ENCODE measurements around the gene NFASC.

Gene NFASC

DNA sequence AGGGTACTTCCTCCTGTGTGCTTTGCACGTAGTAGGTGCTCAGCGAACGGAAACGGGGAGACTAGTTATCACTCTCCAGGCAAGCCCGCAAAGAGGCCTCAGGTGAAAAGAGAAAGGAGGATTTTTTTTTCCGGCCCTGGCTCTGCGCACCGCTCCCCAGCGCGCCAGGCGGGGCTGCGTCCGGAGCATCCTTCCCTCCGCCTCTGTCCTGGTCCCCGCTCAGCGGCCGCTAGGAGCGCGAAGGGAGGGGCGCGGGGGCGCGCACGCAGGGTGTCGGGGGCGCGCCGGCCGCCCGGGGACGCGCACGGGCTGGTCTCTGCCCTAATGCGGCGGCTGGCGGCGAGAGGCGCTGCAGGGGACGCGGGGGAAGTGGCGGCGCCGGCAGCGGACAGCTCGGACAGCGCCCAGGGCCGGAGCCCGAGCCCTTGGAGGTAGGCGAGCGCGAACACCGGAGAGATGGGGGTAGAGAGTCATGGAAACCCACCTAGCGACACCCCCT lies 42.3 kb upstream of the NFASC start:
- TF ChIP-seq, protein P1, sequence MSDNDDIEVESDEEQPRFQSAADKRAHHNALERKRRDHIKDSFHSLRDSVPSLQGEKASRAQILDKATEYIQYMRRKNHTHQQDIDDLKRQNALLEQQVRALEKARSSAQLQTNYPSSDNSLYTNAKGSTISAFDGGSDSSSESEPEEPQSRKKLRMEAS (IDR thresholded peaks at IDR 0.05) = no peak
- TF ChIP-seq, protein P2, sequence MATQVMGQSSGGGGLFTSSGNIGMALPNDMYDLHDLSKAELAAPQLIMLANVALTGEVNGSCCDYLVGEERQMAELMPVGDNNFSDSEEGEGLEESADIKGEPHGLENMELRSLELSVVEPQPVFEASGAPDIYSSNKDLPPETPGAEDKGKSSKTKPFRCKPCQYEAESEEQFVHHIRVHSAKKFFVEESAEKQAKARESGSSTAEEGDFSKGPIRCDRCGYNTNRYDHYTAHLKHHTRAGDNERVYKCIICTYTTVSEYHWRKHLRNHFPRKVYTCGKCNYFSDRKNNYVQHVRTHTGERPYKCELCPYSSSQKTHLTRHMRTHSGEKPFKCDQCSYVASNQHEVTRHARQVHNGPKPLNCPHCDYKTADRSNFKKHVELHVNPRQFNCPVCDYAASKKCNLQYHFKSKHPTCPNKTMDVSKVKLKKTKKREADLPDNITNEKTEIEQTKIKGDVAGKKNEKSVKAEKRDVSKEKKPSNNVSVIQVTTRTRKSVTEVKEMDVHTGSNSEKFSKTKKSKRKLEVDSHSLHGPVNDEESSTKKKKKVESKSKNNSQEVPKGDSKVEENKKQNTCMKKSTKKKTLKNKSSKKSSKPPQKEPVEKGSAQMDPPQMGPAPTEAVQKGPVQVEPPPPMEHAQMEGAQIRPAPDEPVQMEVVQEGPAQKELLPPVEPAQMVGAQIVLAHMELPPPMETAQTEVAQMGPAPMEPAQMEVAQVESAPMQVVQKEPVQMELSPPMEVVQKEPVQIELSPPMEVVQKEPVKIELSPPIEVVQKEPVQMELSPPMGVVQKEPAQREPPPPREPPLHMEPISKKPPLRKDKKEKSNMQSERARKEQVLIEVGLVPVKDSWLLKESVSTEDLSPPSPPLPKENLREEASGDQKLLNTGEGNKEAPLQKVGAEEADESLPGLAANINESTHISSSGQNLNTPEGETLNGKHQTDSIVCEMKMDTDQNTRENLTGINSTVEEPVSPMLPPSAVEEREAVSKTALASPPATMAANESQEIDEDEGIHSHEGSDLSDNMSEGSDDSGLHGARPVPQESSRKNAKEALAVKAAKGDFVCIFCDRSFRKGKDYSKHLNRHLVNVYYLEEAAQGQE (IDR thresholded peaks at IDR 0.05; ENCODE audit: low read depth) = peak; percentile 49
- TF ChIP-seq RAD21 (IDR thresholded peaks at IDR 0.05; ENCODE audit: low read depth) = no peak
- TF ChIP-seq EGR1 (IDR thresholded peaks at IDR 0.05) = no peak

DNA sequence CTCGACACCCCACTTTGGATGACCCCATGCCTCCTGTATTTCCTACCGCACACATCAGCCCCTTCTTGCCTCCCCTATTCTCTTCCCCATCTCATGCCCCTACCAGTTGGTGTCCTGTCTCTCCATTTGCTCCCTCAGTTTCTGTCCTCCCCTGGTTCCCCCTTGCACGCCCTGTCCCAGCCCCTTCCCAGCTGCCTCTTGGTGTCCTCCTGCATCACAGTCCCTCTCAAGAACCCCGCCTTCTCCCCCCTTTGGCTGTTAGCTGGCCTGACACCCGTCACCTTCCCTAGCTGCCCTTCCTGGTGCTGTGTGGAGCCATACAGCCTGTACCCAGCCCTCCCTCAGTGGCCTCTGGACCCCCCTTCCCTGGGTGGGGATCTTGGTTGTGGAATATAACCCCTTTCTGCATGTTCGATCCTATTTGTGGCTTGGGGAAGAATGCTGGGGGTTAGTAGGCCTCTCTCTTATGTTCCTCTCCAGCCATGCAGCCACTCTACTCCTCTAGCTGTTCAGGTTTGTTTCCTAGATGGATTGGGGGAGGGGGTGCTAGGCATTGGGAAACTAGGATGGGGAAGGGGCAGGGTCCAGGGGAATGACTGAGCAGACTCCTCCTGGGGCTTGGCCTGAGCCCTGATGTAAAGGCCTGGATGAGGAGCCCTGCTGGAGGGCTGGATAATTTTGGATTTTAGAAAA lies 41.4 kb upstream of the NFASC start:
- TF ChIP-seq FOXM1 (IDR thresholded peaks at IDR 0.05; ENCODE audit: borderline replicate concordance, low read depth) = no peak
- no peak for TF ChIP-seq YY1 (IDR thresholded peaks at IDR 0.05; ENCODE audit: low read depth)
- TF ChIP-seq CREB1 (IDR thresholded peaks at IDR 0.05; ENCODE audit: low read depth) = no peak
- TF ChIP-seq TAF1 (IDR thresholded peaks at IDR 0.05; ENCODE audit: low read depth) = no peak
- TF ChIP-seq, protein P3, sequence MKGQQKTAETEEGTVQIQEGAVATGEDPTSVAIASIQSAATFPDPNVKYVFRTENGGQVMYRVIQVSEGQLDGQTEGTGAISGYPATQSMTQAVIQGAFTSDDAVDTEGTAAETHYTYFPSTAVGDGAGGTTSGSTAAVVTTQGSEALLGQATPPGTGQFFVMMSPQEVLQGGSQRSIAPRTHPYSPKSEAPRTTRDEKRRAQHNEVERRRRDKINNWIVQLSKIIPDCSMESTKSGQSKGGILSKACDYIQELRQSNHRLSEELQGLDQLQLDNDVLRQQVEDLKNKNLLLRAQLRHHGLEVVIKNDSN (IDR thresholded peaks at IDR 0.05) = no peak
- TF ChIP-seq TCF12 (IDR thresholded peaks at IDR 0.05; ENCODE audit: low read depth) = no peak
- TF ChIP-seq ZBTB7A (IDR thresholded peaks at IDR 0.05; ENCODE audit: low read depth) = no peak
- TF ChIP-seq NFIC (IDR thresholded peaks at IDR 0.05) = no peak
- TF ChIP-seq, protein P2 (IDR thresholded peaks at IDR 0.05; ENCODE audit: low read depth) = no peak
- no peak for TF ChIP-seq EP300 (IDR thresholded peaks at IDR 0.05; ENCODE audit: borderline replicate concordance)
- TF ChIP-seq CEBPB (IDR thresholded peaks at IDR 0.05) = no peak
- TF ChIP-seq, protein P1 (IDR thresholded peaks at IDR 0.05) = no peak
- TF ChIP-seq EGR1 (IDR thresholded peaks at IDR 0.05) = no peak
- TF ChIP-seq RAD21 (IDR thresholded peaks at IDR 0.05; ENCODE audit: low read depth) = no peak
- TF ChIP-seq TEAD4 (IDR thresholded peaks at IDR 0.05) = no peak

DNA sequence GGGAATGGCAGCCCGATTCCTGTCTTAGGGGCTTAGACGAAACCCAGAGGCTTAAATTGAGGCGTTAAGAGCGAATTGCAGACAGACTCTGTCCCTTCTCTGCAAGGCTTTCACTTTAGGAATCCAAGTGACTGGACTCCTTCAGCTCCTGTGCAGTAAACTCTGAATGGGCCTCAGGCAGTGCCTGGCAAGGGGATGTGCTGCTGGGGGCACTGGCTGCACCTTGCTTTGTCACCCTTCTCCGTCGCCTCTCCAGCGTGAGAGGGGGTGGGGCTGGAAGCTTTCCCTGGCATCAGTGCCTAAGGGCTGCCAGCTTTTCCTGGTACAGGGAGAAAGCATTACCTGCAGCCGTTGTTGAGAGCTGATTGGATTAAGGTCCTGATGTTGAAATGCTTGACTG lies 39.9 kb upstream of the NFASC start:
- TF ChIP-seq RAD21 (IDR thresholded peaks at IDR 0.05; ENCODE audit: low read depth) (no peak), TEAD4 (IDR thresholded peaks at IDR 0.05) (no peak), TCF12 (IDR thresholded peaks at IDR 0.05; ENCODE audit: low read depth) (no peak), TAF1 (IDR thresholded peaks at IDR 0.05; ENCODE audit: low read depth) (no peak), YY1 (IDR thresholded peaks at IDR 0.05; ENCODE audit: low read depth) (no peak), ZBTB7A (IDR thresholded peaks at IDR 0.05; ENCODE audit: low read depth) (no peak), CREB1 (IDR thresholded peaks at IDR 0.05; ENCODE audit: low read depth) (no peak), EGR1 (IDR thresholded peaks at IDR 0.05) (no peak), FOXM1 (IDR thresholded peaks at IDR 0.05; ENCODE audit: borderline replicate concordance, low read depth) (no peak), CEBPB (IDR thresholded peaks at IDR 0.05) (no peak), NFIC (IDR thresholded peaks at IDR 0.05) (no peak), EP300 (IDR thresholded peaks at IDR 0.05; ENCODE audit: borderline replicate concordance) (no peak)
- TF ChIP-seq, protein P2 (IDR thresholded peaks at IDR 0.05; ENCODE audit: low read depth) = no peak
- TF ChIP-seq, protein P1 (IDR thresholded peaks at IDR 0.05) = no peak
- TF ChIP-seq, protein P3 (IDR thresholded peaks at IDR 0.05) = no peak

DNA sequence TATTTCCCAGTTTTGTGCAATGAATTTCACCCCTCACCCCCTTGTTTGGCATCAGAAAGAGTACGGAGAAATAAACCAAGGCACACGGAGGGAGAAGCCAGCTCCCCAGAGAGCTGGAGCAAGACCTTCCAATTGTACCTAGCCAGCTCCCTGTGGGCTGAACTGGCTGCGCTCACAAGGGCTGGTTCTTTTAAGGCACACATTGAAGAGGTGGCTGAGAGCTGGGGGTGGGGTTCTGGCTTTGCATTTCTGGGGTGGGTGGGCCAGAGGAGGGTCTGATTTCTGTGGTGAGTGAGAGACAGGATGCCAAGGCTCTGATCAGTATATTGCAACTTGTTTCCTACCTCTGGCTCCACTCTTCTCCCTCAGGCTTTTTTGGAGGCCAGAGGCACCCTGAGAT lies 39.5 kb upstream of the NFASC start:
- TF ChIP-seq, protein P3 (IDR thresholded peaks at IDR 0.05) = no peak
- TF ChIP-seq EGR1 (IDR thresholded peaks at IDR 0.05) = no peak
- no peak for TF ChIP-seq TCF12 (IDR thresholded peaks at IDR 0.05; ENCODE audit: low read depth)
- TF ChIP-seq NFIC (IDR thresholded peaks at IDR 0.05) = no peak
- TF ChIP-seq TAF1 (IDR thresholded peaks at IDR 0.05; ENCODE audit: low read depth) = no peak
- no peak for TF ChIP-seq CREB1 (IDR thresholded peaks at IDR 0.05; ENCODE audit: low read depth)

All from Ishikawa (cell line).